ENCODE data around the gene TANC2. TPM values are rescaled to one million over a fixed set of nuclear protein-coding genes. Genes with fewer than 3 reads are reported as not detected.
"Not testable (repeated sequence)": the region's sequence is repeated elsewhere in the genome, so short reads cannot be mapped to it uniquely, and the experiment has no call there.

The TANC2 gene
- total RNA-seq, 1 donor from 2014 or later, result 53.4 TPM

DNA sequence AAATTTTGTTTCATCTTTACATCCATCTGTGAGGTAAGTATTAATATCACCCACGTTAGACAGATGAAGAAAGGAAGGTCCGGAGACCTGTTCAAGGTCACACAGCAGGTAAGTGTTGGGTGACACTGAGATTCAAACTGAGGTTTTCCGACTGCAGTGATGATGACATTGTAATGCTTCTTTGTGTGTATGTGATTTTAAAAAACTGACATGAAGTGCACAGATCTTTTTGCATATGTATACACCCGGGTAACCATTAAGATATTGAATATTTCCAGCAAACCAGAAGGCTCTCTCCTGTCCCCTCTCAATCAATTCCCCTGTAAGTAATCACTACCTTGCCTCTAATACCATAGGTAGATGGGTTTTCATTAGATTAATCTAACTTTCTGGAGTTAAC, 1.5 kb upstream of the TANC2 start:
- no peak for DNase-seq

GRCh38 chr17:62965174-62965685, 805 bp upstream of the TANC2 start:
- no peak for DNase-seq

GRCh38 chr17:62966426-62967204, 580 bp downstream of the TANC2 start:
- no peak for DNase-seq

GRCh38 chr17:62967205-62967529, 1.1 kb downstream of the TANC2 start:
- no peak for DNase-seq

GRCh38 chr17:62968445-62968923, 2.4 kb downstream of the TANC2 start:
- DNase-seq, result peak; percentile 85

DNA sequence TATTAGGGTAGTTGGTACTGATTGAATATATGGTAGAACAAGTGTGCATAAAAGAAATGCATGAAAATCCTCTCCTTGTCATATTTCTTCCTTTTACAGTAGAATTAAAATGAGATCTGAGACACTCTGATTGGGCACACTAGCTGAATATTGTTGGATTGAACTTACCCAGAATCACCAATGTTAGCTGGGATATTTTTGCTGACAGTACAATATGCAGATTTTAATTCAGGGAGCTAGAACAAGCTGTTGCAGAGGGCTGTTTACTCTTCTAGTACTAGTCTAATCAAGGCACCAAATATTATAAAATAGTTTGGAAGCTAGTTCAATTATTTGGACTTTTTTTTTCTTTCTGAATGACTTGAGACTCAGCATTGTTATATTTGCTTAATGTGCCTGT, 4.6 kb downstream of the TANC2 start:
- no peak for DNase-seq

DNA sequence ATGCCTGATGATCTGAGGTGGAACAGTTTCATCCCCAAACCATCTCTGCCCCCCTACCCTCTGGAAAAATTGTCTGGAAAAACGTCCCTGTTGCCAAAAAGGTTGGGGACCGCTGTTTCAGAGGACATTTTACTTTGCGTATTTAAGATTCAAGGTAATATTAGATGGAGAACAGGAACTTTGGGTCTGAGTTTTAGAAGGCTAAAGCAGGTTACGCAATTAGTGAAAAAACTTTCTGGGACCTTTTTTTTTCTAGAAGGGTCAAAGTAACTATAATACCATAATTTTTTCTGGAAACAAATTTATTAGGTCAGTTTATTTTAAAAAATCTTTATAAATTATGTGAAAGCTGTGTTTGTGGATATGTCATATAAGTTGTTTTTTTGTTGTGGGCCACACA, 5.8 kb downstream of the TANC2 start:
- DNase-seq, result no peak

DNA sequence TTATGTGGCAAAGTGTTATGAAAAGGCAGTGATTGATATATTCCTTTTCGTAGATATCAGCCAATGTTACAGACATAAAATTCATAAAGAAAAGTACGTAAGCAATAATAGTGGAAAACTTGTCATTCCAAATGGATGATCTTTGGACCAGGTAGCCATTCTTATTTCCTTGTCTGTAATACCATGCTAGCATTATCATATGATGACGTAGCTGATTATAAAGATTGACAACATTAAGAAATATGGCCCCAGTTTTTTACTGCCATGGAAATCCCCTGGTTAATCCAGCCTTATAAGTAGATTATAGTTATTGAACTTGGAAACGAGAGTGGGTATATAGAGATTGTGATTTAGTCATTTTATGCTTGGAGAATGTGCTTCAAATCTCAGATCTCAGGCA, 8.8 kb downstream of the TANC2 start:
- DNase-seq, result no peak

GRCh38 chr17:62975206-62975605, 9.2 kb downstream of the TANC2 start:
- DNase-seq, result no peak

GRCh38 chr17:62976643-62977231, 10.7 kb downstream of the TANC2 start:
- DNase-seq, result not testable (repeated sequence)

GRCh38 chr17:62980842-62981241, 14.8 kb downstream of the TANC2 start:
- no peak for DNase-seq

DNA sequence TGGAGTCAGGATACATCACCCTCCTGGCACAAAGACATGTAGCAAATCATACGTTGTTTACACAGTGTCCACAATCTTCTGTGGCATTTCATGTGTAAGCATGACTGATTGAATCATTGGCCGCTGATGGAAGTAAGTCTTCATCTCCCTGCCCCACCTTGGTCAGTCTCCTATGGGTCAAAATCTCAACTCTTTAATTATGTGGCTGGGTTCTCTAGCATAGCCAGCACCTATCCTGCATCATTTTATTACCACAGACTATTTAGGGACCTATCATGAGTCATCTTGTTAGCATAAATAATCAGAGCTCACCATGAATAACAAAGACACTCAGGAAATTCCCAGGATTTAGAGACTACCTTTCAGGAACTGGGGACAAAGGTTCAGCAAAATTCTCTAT, 15.9 kb downstream of the TANC2 start:
- DNase-seq, result no peak

GRCh38 chr17:62984801-62985200, 18.8 kb downstream of the TANC2 start:
- no peak for DNase-seq

DNA sequence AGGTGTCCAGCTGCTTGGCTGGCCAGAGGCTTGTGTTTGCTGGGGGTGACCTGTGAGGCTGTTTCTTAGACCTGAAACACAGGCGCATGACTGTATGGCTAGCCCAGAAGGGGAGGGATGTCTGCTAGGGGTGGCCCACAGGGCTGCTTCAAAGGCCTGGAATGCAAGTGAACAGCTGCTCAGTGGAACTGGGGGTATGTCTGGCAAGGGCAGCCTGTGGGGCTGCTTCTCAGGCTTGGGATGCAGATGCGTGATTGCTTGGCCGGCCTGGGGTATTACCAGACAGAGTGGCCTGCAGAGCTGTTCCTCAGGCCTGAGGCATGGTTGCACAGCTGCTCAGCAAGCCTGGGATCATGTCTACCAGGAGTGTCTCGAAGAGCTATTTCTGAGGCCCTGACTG, 20.5 kb downstream of the TANC2 start:
- DNase-seq, result no peak

DNA sequence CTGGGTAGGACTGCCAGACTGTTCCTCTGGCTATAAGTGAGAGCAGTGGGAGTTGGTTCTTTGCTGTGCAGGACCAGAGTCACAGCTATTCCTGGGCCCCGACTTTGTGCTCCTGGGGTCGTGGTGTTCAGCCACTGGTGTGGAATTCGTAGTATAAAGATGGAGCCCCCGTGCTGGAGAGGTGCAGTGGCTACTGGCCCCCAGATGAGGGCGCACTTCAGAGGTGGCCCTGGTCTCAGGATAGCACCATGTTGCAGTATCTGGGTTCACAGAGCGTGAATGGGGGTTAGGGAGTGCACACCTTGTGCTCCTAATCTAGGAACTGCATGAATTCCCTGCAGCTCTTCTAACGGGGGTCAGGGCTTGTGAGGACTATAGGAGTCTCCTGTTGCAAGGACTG, 21.1 kb downstream of the TANC2 start:
- DNase-seq, result no peak

DNA sequence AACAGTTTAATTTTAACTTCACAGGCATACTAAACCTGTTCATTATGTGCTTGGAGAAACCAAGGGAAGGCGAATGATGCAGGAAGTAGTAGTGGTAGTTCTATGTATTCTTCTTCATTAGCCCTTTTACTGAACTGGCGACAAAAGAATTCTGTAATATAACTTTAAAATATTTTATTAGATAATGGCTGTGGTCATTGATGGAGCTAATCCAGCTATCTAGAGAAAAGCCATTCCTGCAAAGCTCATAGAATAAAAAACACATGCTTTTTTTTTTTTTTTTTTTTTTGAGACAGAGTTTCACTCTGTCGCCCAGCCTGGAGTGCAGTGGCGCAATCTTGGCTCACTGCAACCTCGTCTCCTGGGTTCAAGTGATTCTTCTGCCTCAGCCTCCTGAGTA, 23.5 kb downstream of the TANC2 start:
- DNase-seq, result no peak

GRCh38 chr17:62994931-62995330, 28.9 kb downstream of the TANC2 start:
- no peak for DNase-seq

DNA sequence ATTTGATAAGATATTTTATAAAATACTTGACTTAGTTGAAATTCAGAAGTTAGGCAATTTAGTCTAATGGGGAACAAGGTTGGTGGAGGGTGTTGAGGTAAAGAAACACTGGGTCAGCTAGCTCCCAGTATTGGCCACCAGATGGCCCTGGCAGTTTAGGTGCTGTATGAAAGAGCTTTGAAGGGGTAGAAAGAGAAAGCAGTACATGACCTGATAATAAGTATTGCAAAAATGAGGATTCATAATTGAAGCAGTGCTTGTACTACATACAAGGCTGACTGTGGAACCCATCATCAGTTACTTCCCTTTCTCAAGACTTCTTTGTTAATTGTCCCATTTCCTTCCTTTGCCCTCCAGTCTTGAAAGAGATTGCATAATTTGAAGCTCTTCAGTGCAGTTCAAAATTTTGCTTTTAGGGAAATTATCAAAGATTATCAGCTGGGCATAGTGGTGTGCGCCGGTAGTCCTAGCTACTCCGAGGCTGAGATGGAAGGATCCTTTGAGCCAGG, 29.4 kb downstream of the TANC2 start:
- DNase-seq, result no peak

DNA sequence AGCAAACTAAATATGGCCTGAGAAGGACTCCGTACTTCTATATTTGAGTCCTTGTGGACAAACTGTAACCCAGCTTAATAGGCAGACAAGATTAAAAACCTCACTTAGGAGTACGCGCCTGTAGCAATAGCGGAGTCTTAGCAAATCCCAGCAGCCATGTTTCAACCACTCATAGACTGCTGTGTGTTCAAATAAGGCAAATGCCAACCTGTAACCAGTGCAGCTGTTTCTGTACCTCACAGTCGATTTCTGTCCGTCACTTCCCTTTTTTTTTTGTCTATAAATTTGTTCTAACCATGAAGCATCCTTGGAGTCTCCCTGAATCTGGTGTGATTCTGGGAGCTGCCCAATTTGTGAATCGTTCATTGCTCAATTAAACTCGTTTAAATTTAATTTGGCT, 30.2 kb downstream of the TANC2 start:
- DNase-seq, result no peak

DNA sequence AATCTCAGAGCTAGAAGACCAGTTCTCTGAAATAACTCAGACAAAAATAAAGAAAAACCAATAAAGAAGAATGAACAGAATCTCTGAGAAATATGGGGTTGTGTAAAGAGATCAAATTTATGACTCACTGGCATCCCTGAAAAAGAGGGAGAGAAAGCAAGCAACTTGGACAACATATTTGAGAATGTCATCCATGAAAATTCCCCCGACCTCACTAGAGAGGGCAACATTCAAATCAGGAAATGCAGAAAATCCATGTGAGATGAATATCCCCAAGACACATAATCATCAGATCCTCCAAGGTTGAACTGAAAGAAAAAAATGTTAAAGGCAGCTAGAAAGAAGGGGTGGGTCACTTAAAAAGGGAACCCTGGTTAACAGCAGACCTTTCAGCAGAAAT, 32.1 kb downstream of the TANC2 start:
- DNase-seq, result no peak

DNA sequence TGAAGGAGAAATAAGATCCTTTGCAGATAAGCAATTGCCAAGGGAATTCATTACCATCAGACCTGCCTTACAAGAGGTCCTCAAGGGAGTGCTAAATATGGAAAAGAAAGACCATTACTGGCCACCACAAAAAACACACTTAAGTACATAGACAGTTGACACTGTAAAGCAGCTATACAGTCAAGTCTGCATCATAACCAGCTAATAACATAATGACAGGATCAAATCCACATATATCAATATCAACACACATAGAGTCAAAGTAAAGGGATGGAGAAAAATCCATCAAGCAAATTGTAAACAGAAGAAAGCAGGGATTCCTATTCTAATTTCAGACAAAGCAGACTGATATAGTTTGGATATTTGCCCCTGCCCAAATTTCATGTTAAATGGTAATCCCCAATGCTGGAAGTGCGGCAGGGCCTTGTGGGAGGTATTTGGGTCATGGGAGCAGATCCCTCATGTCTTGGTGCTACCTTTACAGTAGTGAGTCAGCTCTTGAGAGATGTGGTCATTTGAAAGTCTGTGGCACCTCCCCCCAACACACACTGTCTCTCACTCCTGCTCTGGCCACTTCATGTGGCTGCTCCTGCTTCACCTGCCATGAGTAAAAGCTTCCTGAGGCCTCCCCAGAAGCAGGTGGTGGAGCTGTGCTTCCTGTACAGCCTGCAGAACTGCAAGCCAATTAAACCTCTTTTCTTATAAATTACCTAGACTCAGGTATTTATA, 32.8 kb downstream of the TANC2 start:
- no peak for DNase-seq

DNA sequence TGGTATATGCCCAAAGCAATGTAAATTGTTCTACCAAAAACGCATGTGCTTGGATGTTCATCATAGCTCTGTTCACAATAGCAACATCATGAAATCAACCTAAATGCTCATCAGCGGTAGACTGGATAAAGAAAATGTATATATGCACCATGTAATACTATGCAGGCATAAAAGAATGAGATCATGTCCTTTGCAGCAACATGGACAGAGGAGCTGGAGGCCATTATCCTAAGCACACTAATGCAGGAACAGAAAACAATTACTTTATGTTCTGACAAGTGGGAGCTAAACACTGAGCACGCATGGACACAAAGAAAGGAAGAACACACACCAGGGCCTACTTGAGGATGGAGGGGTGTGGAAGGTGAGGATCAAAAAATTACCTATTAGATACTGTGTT, 33.7 kb downstream of the TANC2 start:
- DNase-seq, result no peak

Data from skin of body (tissue), 2 donors.